ENCODE results near the gene BCS1L. TPM values are rescaled to one million over a fixed set of nuclear protein-coding genes. Genes with fewer than 3 reads are reported as not detected.

The BCS1L gene
- total and polyA plus RNA-seq, 2 of the 13 experiments (the other 11 are each of a cell fraction or from before 2014, with no cell fraction given): 48.9 to 76.0 TPM

- TF ChIP-seq ZNF580 (CRISPR knock-in tag; IDR thresholded peaks at IDR 0.05; ENCODE audit: borderline replicate concordance, low read depth): no peak
- peak; percentile 55; the same call in 1 of the 2 replicates for TF ChIP-seq AHR (CRISPR knock-in tag; IDR thresholded peaks at IDR 0.05)
- TF ChIP-seq DNMT3B (CRISPR knock-in tag; conservative IDR thresholded peaks at IDR 0.05): no peak
- peak; percentile 93 for TF ChIP-seq TARDBP (CRISPR knock-in tag; IDR thresholded peaks at IDR 0.05)
- TF ChIP-seq ZNF335 (CRISPR knock-in tag; IDR thresholded peaks at IDR 0.05): peak; percentile 83
- TF ChIP-seq ZFP41 (CRISPR knock-in tag; IDR thresholded peaks at IDR 0.05; ENCODE audit: borderline replicate concordance): no peak
- TF ChIP-seq ZNF446 (CRISPR knock-in tag; IDR thresholded peaks at IDR 0.05): peak; percentile 33; the same call in 1 of the 2 replicates
- no peak; the same call in 1 of the 2 replicates for TF ChIP-seq ZNF747 (CRISPR knock-in tag; IDR thresholded peaks at IDR 0.05; ENCODE audit: borderline replicate concordance)
- no peak; the same call in 1 of the 2 replicates for TF ChIP-seq ZNF598 (CRISPR knock-in tag; IDR thresholded peaks at IDR 0.05; ENCODE audit: borderline replicate concordance)
- TF ChIP-seq ZKSCAN1 (IDR thresholded peaks at IDR 0.05; ENCODE audit: low read length): no peak
- peak; percentile 61 for TF ChIP-seq PTBP1 (IDR thresholded peaks at IDR 0.05; ENCODE audit: low read depth, low read length, poor library complexity, severe bottlenecking)
- no peak for TF ChIP-seq ZNF121 (CRISPR knock-in tag; IDR thresholded peaks at IDR 0.05)
- TF ChIP-seq, protein P1, sequence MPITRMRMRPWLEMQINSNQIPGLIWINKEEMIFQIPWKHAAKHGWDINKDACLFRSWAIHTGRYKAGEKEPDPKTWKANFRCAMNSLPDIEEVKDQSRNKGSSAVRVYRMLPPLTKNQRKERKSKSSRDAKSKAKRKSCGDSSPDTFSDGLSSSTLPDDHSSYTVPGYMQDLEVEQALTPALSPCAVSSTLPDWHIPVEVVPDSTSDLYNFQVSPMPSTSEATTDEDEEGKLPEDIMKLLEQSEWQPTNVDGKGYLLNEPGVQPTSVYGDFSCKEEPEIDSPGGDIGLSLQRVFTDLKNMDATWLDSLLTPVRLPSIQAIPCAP (CRISPR knock-in tag; IDR thresholded peaks at IDR 0.05; ENCODE audit: low read depth): no peak
- no peak for TF ChIP-seq ZNF264 (CRISPR knock-in tag; IDR thresholded peaks at IDR 0.05)
- 0 out of 2 replicates have a peak, but pooled peaks have one; percentile 42 for TF ChIP-seq SIX4 (CRISPR knock-in tag; IDR thresholded peaks at IDR 0.05)
- 0 out of 2 replicates have a peak, but pooled peaks have one; percentile 5 for TF ChIP-seq BHLHE40 (IDR thresholded peaks at IDR 0.05; ENCODE audit: low read length)
- TF ChIP-seq, protein P2, sequence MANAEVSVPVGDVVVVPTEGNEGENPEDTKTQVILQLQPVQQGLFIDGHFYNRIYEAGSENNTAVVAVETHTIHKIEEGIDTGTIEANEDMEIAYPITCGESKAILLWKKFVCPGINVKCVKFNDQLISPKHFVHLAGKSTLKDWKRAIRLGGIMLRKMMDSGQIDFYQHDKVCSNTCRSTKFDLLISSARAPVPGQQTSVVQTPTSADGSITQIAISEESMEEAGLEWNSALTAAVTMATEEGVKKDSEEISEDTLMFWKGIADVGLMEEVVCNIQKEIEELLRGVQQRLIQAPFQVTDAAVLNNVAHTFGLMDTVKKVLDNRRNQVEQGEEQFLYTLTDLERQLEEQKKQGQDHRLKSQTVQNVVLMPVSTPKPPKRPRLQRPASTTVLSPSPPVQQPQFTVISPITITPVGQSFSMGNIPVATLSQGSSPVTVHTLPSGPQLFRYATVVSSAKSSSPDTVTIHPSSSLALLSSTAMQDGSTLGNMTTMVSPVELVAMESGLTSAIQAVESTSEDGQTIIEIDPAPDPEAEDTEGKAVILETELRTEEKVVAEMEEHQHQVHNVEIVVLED (CRISPR knock-in tag; IDR thresholded peaks at IDR 0.05; ENCODE audit: borderline replicate concordance): peak; percentile 81
- no peak for TF ChIP-seq SOX13 (IDR thresholded peaks at IDR 0.05)
- peak in 1 of 2 experiments; percentile 19; a peak in 1 of 4 replicates for TF ChIP-seq SOX13 (CRISPR knock-in tag; conservative IDR thresholded peaks at IDR 0.05 in 1 of 2, IDR thresholded peaks at IDR 0.05 in 1 of 2)
- TF ChIP-seq ZNF790 (CRISPR knock-in tag; IDR thresholded peaks at IDR 0.05; ENCODE audit: borderline replicate concordance): no peak
- no peak for TF ChIP-seq ETV5 (CRISPR knock-in tag; IDR thresholded peaks at IDR 0.05; ENCODE audit: borderline replicate concordance)
- peak; percentile 12; the same call in 1 of the 2 replicates for TF ChIP-seq MAZ (IDR thresholded peaks at IDR 0.05; ENCODE audit: borderline replicate concordance, low read depth, low read length)
- TF ChIP-seq MAZ (CRISPR knock-in tag; IDR thresholded peaks at IDR 0.05; ENCODE audit: low read depth): peak; percentile 55; the same call in 1 of the 2 replicates
- TF ChIP-seq BCL3 (CRISPR knock-in tag; IDR thresholded peaks at IDR 0.05): peak; percentile 53
- no peak for TF ChIP-seq ZNF572 (CRISPR knock-in tag; IDR thresholded peaks at IDR 0.05)
- TF ChIP-seq PAWR (CRISPR knock-in tag; IDR thresholded peaks at IDR 0.05; ENCODE audit: borderline replicate concordance): no peak
- TF ChIP-seq KLF12 (CRISPR knock-in tag; IDR thresholded peaks at IDR 0.05; ENCODE audit: borderline replicate concordance): peak; percentile 99
Observed at GRCh38 chr2:218659258-218659987, at the start of gene BCS1L, which contains the start of gene ZNF142 (continued).

Data from HepG2 (cell line).